ENCODE measurements around the gene SLC16A5. TPM values are rescaled to one million over a fixed set of nuclear protein-coding genes. Genes with fewer than 3 reads are reported as not detected.

The SLC16A5 gene
- total and polyA plus RNA-seq, 2 donors (not counting 1 experiment from before 2014, with no cell fraction given): 9.3 to 14.5 TPM

DNA sequence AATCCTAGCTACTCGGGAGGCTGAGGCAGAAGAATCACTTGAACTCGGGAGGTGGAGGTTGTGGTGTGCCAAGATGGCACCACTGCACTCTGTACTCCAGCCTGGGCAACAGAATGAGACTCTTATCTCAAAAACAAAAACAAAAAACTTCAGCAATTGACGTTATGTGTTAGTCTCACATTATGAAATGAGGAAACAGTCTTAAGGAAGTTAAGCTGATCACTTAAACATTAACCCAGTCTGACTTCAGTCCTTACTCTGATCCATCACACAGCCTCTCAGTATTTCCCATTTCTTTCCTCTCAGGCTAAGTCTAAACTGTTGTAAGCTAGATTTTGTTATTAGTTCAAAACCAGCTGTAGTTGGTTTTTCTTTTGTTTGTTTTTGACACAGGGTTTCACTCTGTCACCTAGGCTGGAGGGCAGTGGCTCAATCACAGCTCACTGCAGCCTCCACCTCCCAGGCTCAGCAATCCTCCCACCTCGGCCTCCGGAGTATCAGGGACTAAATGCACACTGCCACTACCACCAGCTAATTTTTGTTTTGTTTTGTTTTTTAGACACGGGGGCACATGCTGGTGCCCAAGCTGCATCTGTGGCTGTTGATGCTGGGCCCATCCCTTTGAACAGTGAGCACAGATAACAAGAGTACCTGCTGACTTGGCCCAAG is 60.3 kb downstream of the SLC16A5 start:
- no peak overlapping the region for H2AFZ ChIP-seq (ENCODE audit: insufficient read depth, low read depth, low read length, poor library complexity, severe bottlenecking)
- DNase-seq (no peak), ATAC-seq (ENCODE audit: low read depth) (no peak)
- no peak overlapping the region for H3K9ac ChIP-seq (ENCODE audit: low read length)
- no peaks in the 10 kb centered on the region for H4K20me1 ChIP-seq (ENCODE audit: control insufficient read depth, insufficient read depth, low read length, poor library complexity, severe bottlenecking)
- Mint-ChIP-seq H3K27me3 (no peaks in the 10 kb centered on the region), H3K27ac (peak overlapping the region; percentile 11), H3K4me1 (peaks cover 19% of the 10 kb centered on the region), H3K9me3 (ENCODE audit: insufficient read depth) (no peaks in the 10 kb centered on the region), H3K4me3 (no peak overlapping the region)
- CTCF ChIA-PET: interaction anchor here (1.1 to 1.7 kb wide), 3 partner anchors 16 to 29 kb away, joined by 3 to 5 read pairs (median 3); partner anchors contain the start of gene NT5C
- H3K4me1 ChIP-seq (ENCODE audit: control insufficient read depth in 2 of 2, insufficient read depth in 2 of 2, low read length in 2 of 2): peaks cover 5 to 6% of the 10 kb centered on the region in 2 donors
- H3K36me3 ChIP-seq (replicated peaks in 1 of 2; ENCODE audit: control extremely low read depth in 1 of 2, control insufficient read depth in 1 of 2, extremely low read depth in 1 of 2, insufficient read depth in 2 of 2, low read length in 1 of 2): peaks cover 0 to 32% of the 10 kb centered on the region in 2 experiments
- TF ChIP-seq, protein P1, sequence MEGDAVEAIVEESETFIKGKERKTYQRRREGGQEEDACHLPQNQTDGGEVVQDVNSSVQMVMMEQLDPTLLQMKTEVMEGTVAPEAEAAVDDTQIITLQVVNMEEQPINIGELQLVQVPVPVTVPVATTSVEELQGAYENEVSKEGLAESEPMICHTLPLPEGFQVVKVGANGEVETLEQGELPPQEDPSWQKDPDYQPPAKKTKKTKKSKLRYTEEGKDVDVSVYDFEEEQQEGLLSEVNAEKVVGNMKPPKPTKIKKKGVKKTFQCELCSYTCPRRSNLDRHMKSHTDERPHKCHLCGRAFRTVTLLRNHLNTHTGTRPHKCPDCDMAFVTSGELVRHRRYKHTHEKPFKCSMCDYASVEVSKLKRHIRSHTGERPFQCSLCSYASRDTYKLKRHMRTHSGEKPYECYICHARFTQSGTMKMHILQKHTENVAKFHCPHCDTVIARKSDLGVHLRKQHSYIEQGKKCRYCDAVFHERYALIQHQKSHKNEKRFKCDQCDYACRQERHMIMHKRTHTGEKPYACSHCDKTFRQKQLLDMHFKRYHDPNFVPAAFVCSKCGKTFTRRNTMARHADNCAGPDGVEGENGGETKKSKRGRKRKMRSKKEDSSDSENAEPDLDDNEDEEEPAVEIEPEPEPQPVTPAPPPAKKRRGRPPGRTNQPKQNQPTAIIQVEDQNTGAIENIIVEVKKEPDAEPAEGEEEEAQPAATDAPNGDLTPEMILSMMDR (IDR thresholded peaks at IDR 0.05): no peak
- TF ChIP-seq EZH2 (IDR thresholded peaks at IDR 0.05; ENCODE audit: borderline replicate concordance, insufficient read depth, low read depth, low read length, poor library complexity, severe bottlenecking): no peak
- H3K9me3 ChIP-seq (ENCODE audit: control extremely low read depth in 1 of 3, control insufficient read depth in 2 of 3, insufficient read depth in 1 of 3, low read length in 2 of 3): no peaks in the 10 kb centered on the region
- no peak overlapping the region for H3K27ac ChIP-seq (ENCODE audit: low read length in 2 of 2)
- intact Hi-C loops (cut with micrococcal nuclease): no loop called here
- H3K79me2 ChIP-seq (ENCODE audit: control insufficient read depth, insufficient read depth, low read length): peaks cover 29% of the 10 kb centered on the region
- WGBS (ENCODE audit: insufficient coverage): 100% methylated on average over 3 of the region's 6 CpGs
- no peaks in the 10 kb centered on the region for H3K27me3 ChIP-seq (replicated peaks in 1 of 4; ENCODE audit: control extremely low read depth in 1 of 4, control insufficient read depth in 3 of 4, insufficient read depth in 4 of 4, low read length in 3 of 4)
- H3K4me3 ChIP-seq (ENCODE audit: control extremely low read depth in 1 of 5, extremely low read depth in 1 of 5, insufficient read depth in 1 of 5, low read depth in 2 of 5, low read length in 4 of 5): no peak overlapping the region
- POLR2A ChIA-PET: interaction anchor here (0.6 to 1.1 kb wide), 3 partner anchors 11 to 104 kb away, joined by 3 read pairs; no protein-coding TSS in a partner anchor
- H3K4me2 ChIP-seq (replicated peaks; ENCODE audit: low read depth, low read length, poor library complexity, severe bottlenecking): no peak overlapping the region

DNA sequence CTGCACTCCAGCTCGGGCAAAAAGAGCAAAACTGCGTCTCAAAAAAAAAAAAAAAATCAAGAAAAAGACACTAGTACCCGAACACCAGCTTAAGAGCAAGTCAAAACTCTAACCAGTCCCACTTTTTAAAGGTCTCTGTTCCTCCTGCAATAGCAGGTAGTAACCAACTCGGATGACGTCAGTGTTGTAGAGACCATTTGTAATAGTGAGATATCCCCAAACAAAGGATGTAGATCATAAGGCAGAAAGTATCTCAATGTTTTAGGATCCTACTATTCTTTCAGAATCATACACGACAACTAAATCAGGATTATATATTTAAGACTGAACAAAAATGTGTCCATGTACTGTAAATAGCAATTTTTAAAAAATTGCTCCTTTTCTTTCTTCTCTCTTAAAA is 64.2 kb downstream of the SLC16A5 start:
- Mint-ChIP-seq H3K9me3 (ENCODE audit: insufficient read depth) (no peaks in the 10 kb centered on the region), H3K27ac (no peak overlapping the region), H3K4me1 (peaks cover 33% of the 10 kb centered on the region), H3K27me3 (no peaks in the 10 kb centered on the region), H3K4me3 (no peak overlapping the region)
- ATAC-seq (ENCODE audit: low read depth): no peak
- H3K27me3 ChIP-seq (replicated peaks in 1 of 4; ENCODE audit: control extremely low read depth in 1 of 4, control insufficient read depth in 3 of 4, insufficient read depth in 4 of 4, low read length in 3 of 4): no peaks in the 10 kb centered on the region
- H4K20me1 ChIP-seq (ENCODE audit: control insufficient read depth, insufficient read depth, low read length, poor library complexity, severe bottlenecking): peaks cover 8% of the 10 kb centered on the region
- H3K4me1 ChIP-seq (ENCODE audit: control insufficient read depth in 2 of 2, insufficient read depth in 2 of 2, low read length in 2 of 2): peaks cover 15 to 22% of the 10 kb centered on the region in 2 donors
- TF ChIP-seq EZH2 (IDR thresholded peaks at IDR 0.05; ENCODE audit: borderline replicate concordance, insufficient read depth, low read depth, low read length, poor library complexity, severe bottlenecking): no peak
- TF ChIP-seq, protein P1 (IDR thresholded peaks at IDR 0.05): no peak
- WGBS (ENCODE audit: insufficient coverage): 100% methylated on average over 1 of the region's 6 CpGs
- intact Hi-C loops (cut with micrococcal nuclease): no loop called here
- peaks cover 0 to 9% of the 10 kb centered on the region in 2 experiments for H3K36me3 ChIP-seq (replicated peaks in 1 of 2; ENCODE audit: control extremely low read depth in 1 of 2, control insufficient read depth in 1 of 2, extremely low read depth in 1 of 2, insufficient read depth in 2 of 2, low read length in 1 of 2)
- no peak overlapping the region for H3K27ac ChIP-seq (ENCODE audit: low read length in 2 of 2)
- POLR2A ChIA-PET: interaction anchor here (0.7 kb wide), 1 partner anchor 29 kb away, joined by 5 read pairs; no protein-coding TSS in a partner anchor
- no peak for DNase-seq
- CTCF ChIA-PET: interaction anchor here (0.8 to 1.6 kb wide), 3 partner anchors 19 to 38 kb away, joined by 3 to 4 read pairs (median 3); partner anchors contain the start of gene NT5C
- no peak overlapping the region for H3K9ac ChIP-seq (ENCODE audit: low read length)
- no peak overlapping the region for H3K4me2 ChIP-seq (replicated peaks; ENCODE audit: low read depth, low read length, poor library complexity, severe bottlenecking)
- peaks cover 41% of the 10 kb centered on the region for H3K79me2 ChIP-seq (ENCODE audit: control insufficient read depth, insufficient read depth, low read length)
- no peak overlapping the region for H3K4me3 ChIP-seq (ENCODE audit: control extremely low read depth in 1 of 5, extremely low read depth in 1 of 5, insufficient read depth in 1 of 5, low read depth in 2 of 5, low read length in 4 of 5)
- H3K9me3 ChIP-seq (ENCODE audit: control extremely low read depth in 1 of 3, control insufficient read depth in 2 of 3, insufficient read depth in 1 of 3, low read length in 2 of 3): no peaks in the 10 kb centered on the region
- no peak overlapping the region for H2AFZ ChIP-seq (ENCODE audit: insufficient read depth, low read depth, low read length, poor library complexity, severe bottlenecking)
